Activated CD8-positive, alpha-beta memory T cell treated with anti-CD3 and anti-CD28 coated beads, Interleukin-2, amount 50 U/mL, for 48 hours (primary cell): Measurements from ENCODE around the gene ZNF652.
A peak's percentile ranks its signal among the peaks of the same experiment; 100 is the strongest.
"Not testable (repeated sequence)": the region's sequence is repeated elsewhere in the genome, so short reads cannot be mapped to it uniquely, and the experiment has no call there.

Experiments
- DNase-seq: peaks from one replicate; pipeline ENCODE4 v3.0.0-alpha.2; 2020

ZNF652 gene

GRCh38 chr17:49361902-49362722 lies at the start of gene ZNF652:
ZNF652 (minus strand) TSS chr17:49362250; CDS start chr17:49317725, 44,525 bp downstream.
- peak; percentile 92 for DNase-seq

GRCh38 chr17:49409066-49409465 lies 47.0 kb upstream of the ZNF652 start:
- no peak for DNase-seq

- DNase-seq, result peak; percentile 95
Measured at GRCh38 chr17:49407981-49408501, 46.0 kb upstream of the ZNF652 start.

GRCh38 chr17:49407086-49407485 lies 45.0 kb upstream of the ZNF652 start:
- DNase-seq, result no peak

- no peak for DNase-seq
Measured at GRCh38 chr17:49406421-49407061, 44.5 kb upstream of the ZNF652 start.

- no peak for DNase-seq
Measured at GRCh38 chr17:49404906-49405305, 42.9 kb upstream of the ZNF652 start.

- no peak for DNase-seq
Measured at GRCh38 chr17:49404361-49404760, 42.3 kb upstream of the ZNF652 start.

- no peak for DNase-seq
Measured at GRCh38 chr17:49403514-49404289, 41.7 kb upstream of the ZNF652 start.

- no peak for DNase-seq
Measured at GRCh38 chr17:49402706-49403105, 40.7 kb upstream of the ZNF652 start.

GRCh38 chr17:49401971-49402611 lies 40.0 kb upstream of the ZNF652 start:
- peak; percentile 42 for DNase-seq

GRCh38 chr17:49399995-49400394 lies 37.9 kb upstream of the ZNF652 start:
- DNase-seq, result no peak

GRCh38 chr17:49397586-49397985 lies 35.5 kb upstream of the ZNF652 start:
- no peak for DNase-seq

GRCh38 chr17:49393491-49394255 lies 31.6 kb upstream of the ZNF652 start:
- DNase-seq, result no peak

- no peak for DNase-seq
Measured at GRCh38 chr17:49390548-49391324, 28.7 kb upstream of the ZNF652 start.

- DNase-seq, result not testable (repeated sequence)
Measured at GRCh38 chr17:49389514-49390347, 27.7 kb upstream of the ZNF652 start.

GRCh38 chr17:49388692-49389513 lies 26.9 kb upstream of the ZNF652 start:
- DNase-seq, result no peak

- no peak for DNase-seq
Measured at GRCh38 chr17:49388290-49388640, 26.2 kb upstream of the ZNF652 start.

GRCh38 chr17:49387498-49388289 lies 25.6 kb upstream of the ZNF652 start:
- DNase-seq, result peak; percentile 61

- DNase-seq, result no peak
Measured at GRCh38 chr17:49386373-49386772, 24.3 kb upstream of the ZNF652 start.
